Measurements from ENCODE around the gene TENM4.
A peak's percentile ranks its signal among the peaks of the same experiment; 100 is the strongest.

TENM4 gene

GRCh38 chr11:78717041-78717440 lies 723.8 kb downstream of the TENM4 start:
- Histone ChIP-seq H3K36me3 (ENCODE audit: control insufficient read depth, low read length) (no peaks in the 10 kb centered on the region), H3K4me1 (ENCODE audit: control insufficient read depth, low read length) (no peaks in the 10 kb centered on the region), H3K27me3 (ENCODE audit: control insufficient read depth, low read length) (peaks cover 3% of the 10 kb centered on the region; the same call in 1 of the 2 replicates), H3K4me2 (ENCODE audit: low read length) (no peak overlapping the region), H3K4me3 (ENCODE audit: low read length) (no peak overlapping the region), H3K27ac (ENCODE audit: low read depth, low read length) (no peak overlapping the region), H3K9me2 (replicated peaks; ENCODE audit: control insufficient read depth, low read length) (no peaks in the 10 kb centered on the region), H4K20me1 (ENCODE audit: control insufficient read depth, insufficient read depth, low read depth, low read length) (no peaks in the 10 kb centered on the region), H3K79me2 (ENCODE audit: control insufficient read depth, low read length) (no peaks in the 10 kb centered on the region), H3K9me3 (ENCODE audit: control insufficient read depth, insufficient read depth, low read length) (no peaks in the 10 kb centered on the region), H3F3A (ENCODE audit: control insufficient read depth, insufficient read depth) (no peaks in the 10 kb centered on the region)
- no peak for TF ChIP-seq EZH2phosphoT487 (IDR thresholded peaks at IDR 0.05; ENCODE audit: borderline replicate concordance, low read length)
- TF ChIP-seq, protein P1, sequence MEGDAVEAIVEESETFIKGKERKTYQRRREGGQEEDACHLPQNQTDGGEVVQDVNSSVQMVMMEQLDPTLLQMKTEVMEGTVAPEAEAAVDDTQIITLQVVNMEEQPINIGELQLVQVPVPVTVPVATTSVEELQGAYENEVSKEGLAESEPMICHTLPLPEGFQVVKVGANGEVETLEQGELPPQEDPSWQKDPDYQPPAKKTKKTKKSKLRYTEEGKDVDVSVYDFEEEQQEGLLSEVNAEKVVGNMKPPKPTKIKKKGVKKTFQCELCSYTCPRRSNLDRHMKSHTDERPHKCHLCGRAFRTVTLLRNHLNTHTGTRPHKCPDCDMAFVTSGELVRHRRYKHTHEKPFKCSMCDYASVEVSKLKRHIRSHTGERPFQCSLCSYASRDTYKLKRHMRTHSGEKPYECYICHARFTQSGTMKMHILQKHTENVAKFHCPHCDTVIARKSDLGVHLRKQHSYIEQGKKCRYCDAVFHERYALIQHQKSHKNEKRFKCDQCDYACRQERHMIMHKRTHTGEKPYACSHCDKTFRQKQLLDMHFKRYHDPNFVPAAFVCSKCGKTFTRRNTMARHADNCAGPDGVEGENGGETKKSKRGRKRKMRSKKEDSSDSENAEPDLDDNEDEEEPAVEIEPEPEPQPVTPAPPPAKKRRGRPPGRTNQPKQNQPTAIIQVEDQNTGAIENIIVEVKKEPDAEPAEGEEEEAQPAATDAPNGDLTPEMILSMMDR (IDR thresholded peaks at IDR 0.05; ENCODE audit: low read depth, low read length, poor library complexity, severe bottlenecking): no peak

GRCh38 chr11:78715639-78716311 lies 725.1 kb downstream of the TENM4 start:
- H3F3A ChIP-seq (ENCODE audit: control insufficient read depth, insufficient read depth): no peaks in the 10 kb centered on the region
- no peaks in the 10 kb centered on the region for H3K9me2 ChIP-seq (replicated peaks; ENCODE audit: control insufficient read depth, low read length)
- H3K27ac ChIP-seq (ENCODE audit: low read depth, low read length): no peak overlapping the region
- TF ChIP-seq, protein P1 (IDR thresholded peaks at IDR 0.05; ENCODE audit: low read depth, low read length, poor library complexity, severe bottlenecking): peak; percentile 90
- no peak for TF ChIP-seq EZH2phosphoT487 (IDR thresholded peaks at IDR 0.05; ENCODE audit: borderline replicate concordance, low read length)
- no peaks in the 10 kb centered on the region for H3K79me2 ChIP-seq (ENCODE audit: control insufficient read depth, low read length)
- H3K4me1 ChIP-seq (ENCODE audit: control insufficient read depth, low read length): no peaks in the 10 kb centered on the region
- no peak overlapping the region for H3K4me3 ChIP-seq (ENCODE audit: low read length)
- no peaks in the 10 kb centered on the region for H3K9me3 ChIP-seq (ENCODE audit: control insufficient read depth, insufficient read depth, low read length)
- H3K36me3 ChIP-seq (ENCODE audit: control insufficient read depth, low read length): no peaks in the 10 kb centered on the region
- no peaks in the 10 kb centered on the region for H4K20me1 ChIP-seq (ENCODE audit: control insufficient read depth, insufficient read depth, low read depth, low read length)
- H3K27me3 ChIP-seq (ENCODE audit: control insufficient read depth, low read length): peaks cover 3% of the 10 kb centered on the region; the same call in 1 of the 2 replicates
- H3K4me2 ChIP-seq (ENCODE audit: low read length): no peak overlapping the region

- TF ChIP-seq, protein P1 (IDR thresholded peaks at IDR 0.05; ENCODE audit: low read depth, low read length, poor library complexity, severe bottlenecking): no peak
- no peak for TF ChIP-seq EZH2phosphoT487 (IDR thresholded peaks at IDR 0.05; ENCODE audit: borderline replicate concordance, low read length)
- no peaks in the 10 kb centered on the region for H3K9me2 ChIP-seq (replicated peaks; ENCODE audit: control insufficient read depth, low read length)
- no peaks in the 10 kb centered on the region for H3F3A ChIP-seq (ENCODE audit: control insufficient read depth, insufficient read depth)
- H3K27me3 ChIP-seq (ENCODE audit: control insufficient read depth, low read length): peaks cover 3% of the 10 kb centered on the region; the same call in 1 of the 2 replicates
- H3K79me2 ChIP-seq (ENCODE audit: control insufficient read depth, low read length): no peaks in the 10 kb centered on the region
- H3K36me3 ChIP-seq (ENCODE audit: control insufficient read depth, low read length): no peaks in the 10 kb centered on the region
- no peaks in the 10 kb centered on the region for H3K4me1 ChIP-seq (ENCODE audit: control insufficient read depth, low read length)
- no peak overlapping the region for H3K27ac ChIP-seq (ENCODE audit: low read depth, low read length)
- no peak overlapping the region for H3K4me2 ChIP-seq (ENCODE audit: low read length)
- no peaks in the 10 kb centered on the region for H4K20me1 ChIP-seq (ENCODE audit: control insufficient read depth, insufficient read depth, low read depth, low read length)
- H3K9me3 ChIP-seq (ENCODE audit: control insufficient read depth, insufficient read depth, low read length): no peaks in the 10 kb centered on the region
- H3K4me3 ChIP-seq (ENCODE audit: low read length): no peak overlapping the region
These were observed 726.3 kb downstream of the TENM4 start for GRCh38 chr11:78714539-78714938.

Data from DOHH2 (cell line).